HCEC 1CT (cell line): Measurements from ENCODE around the gene CACNA1I.

Experiments
- DNase-seq: peaks from one replicate; pipeline ENCODE4 v3.0.0-alpha.2; 2017

CACNA1I gene

DNA sequence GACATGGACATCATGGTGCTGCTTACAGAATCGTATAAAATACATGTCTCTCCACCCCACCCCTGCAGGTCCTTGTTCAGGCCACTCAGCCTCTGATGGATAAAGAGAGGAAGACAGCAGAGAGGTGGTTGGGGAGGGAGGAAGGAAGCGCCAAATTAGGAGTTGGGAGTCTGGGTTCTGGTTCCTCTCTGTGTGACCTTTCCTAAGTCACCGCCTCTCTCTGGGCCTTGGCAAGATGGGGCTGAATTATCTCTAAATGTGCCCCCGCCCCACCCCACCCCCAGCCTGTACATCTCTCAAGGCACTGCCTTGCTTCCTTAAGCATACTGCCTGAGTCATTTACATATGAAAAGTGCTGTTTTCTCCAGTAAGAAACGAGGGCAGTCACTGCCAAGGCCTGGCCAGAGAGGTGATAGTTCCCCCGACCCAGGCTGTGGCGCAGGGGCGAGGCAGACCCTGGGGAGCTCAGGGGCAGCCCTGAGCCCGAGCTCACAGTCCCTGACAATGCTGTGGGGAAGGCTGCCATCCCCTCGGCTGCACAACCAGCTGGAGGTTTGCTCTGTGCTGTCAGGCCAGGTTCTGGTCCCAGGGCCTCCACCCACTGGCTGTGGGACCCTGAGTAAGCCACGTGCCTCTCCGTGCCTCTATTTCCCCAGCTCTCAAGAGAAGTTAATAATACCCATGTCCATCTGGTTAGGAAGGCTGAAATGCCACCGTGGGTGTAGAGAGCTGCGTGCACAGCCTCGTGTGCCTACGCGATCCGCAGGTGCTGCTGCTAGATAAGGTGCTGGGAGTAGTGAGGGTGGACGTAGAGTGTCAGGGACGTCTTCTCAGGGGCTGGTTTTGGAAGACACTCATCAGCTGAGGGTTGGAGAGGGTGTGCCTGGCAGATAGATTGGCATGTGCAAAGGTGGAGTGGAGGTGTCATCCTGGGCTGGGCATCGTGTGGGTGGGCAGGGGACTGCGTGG, 55.3 kb downstream of the CACNA1I start:
- no peak for DNase-seq

DNA sequence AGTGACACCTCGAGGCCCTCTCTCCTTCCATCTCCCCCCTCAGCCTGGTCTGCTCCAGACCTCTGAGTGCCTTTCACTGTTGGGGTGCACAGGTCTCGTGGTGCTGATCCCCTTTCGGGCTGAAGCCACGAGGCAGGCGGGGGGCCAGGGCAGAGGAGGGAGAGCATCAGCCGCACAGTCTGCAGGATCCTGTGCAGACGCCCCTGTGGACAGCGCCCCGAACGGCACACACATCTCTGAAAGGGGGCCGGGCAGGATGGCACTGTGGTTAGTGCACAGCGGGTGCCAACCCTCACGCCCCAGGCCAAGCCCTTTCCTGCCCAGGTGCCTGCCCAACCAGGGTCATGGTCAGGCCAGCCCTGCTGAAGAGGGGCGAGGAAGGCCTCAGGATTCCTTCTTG, 56.7 kb downstream of the CACNA1I start:
- DNase-seq, result no peak

DNA sequence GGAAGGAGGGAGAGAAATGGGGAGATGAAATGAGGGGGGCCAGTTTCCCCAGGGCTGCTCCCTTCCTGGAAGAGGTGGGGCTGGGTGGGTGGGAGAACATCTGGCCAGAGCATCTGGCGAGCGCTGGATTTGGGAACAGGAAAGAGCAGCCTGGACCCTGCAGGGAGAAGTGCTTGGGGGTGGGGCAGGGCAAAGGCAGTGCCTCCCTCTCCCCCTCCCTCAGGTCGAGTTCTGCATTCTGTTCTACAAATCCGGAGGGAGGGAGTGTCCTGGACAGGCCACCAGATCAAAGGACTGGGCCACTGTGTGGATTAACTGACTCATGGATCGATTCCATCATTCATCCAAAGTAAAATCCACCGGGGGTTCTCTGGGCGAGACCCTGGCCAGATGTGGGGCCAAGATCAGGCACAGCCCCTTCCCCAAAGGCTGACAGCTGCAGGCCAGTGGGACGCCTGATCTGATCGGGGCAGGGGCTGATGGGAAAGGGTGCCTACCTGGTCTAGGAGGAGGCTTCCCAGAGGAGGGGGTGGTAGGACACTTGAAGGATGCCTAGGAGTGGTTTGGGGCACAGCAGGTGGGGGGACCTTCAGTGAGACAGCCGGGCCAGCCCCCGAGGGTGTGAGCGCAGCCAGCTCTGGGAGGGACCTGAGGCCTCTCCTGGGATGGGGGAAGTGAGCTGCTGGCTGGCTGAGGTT, 57.5 kb downstream of the CACNA1I start:
- DNase-seq, result no peak

DNA sequence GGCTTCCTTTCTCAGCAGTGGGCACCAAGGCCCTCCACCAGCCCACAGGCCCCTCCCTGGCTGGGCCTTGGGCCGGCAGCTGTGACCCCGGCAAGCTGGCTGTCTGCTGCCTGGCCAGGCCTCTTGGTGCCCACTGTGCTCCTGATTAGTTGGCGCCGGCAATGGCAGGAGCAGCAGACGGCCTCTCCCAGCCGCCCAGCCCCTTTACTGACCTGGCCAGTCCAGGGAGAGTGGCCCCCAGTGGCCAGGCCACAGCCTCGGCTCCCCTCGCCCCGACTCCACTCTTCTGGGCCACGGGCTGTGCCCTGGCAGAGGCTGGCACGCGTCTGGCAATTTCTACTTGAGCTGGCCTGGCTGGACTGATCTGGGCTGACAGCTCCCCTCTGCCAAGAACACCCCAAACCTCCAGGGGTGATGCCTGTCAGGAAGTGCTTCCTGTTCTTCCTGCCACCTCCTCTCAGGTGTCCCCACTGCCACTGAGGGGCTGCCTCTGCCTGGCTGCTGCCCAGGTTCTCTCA, 58.1 kb downstream of the CACNA1I start:
- no peak for DNase-seq

DNA sequence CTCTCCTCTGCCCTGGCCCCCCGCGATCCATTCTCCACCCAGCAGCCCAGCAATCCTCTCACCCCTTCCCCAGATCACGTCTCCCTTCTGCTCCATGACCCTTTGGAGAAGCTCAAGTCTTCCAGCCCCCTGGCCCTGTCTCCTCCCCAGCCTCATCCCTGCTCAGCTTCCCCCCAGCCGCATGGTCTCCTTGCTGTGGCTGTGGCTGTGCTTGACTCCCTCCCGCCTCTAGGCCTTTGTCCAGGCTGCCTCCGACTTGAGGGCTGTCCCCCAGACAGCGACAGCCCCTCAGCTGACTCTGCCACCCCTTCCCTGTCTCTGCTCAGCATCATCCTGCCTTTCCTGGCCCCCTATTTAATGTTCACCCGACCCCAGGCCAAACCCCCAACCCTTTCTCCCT, 59.3 kb downstream of the CACNA1I start:
- no peak for DNase-seq

DNA sequence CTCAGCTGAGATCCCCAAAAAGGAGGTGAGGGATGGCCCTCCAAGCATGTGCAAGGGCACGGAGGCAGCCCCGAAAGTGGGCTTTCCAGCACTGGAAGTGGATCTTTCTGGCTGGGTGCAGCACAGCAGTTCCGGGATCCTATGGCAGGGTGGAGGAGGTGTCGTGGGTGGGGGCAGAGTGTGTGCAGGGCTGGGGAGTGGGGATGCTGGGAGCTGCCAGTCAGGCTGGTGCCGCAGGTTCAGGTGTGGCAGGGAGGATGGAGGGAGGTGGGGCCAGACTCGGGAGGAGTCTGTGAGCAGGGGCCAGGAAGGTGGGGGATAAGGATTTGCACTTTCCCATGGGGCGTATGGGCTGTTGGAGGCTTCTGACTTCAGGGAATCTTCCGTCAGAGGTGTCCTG, 60.2 kb downstream of the CACNA1I start:
- DNase-seq, result no peak

DNA sequence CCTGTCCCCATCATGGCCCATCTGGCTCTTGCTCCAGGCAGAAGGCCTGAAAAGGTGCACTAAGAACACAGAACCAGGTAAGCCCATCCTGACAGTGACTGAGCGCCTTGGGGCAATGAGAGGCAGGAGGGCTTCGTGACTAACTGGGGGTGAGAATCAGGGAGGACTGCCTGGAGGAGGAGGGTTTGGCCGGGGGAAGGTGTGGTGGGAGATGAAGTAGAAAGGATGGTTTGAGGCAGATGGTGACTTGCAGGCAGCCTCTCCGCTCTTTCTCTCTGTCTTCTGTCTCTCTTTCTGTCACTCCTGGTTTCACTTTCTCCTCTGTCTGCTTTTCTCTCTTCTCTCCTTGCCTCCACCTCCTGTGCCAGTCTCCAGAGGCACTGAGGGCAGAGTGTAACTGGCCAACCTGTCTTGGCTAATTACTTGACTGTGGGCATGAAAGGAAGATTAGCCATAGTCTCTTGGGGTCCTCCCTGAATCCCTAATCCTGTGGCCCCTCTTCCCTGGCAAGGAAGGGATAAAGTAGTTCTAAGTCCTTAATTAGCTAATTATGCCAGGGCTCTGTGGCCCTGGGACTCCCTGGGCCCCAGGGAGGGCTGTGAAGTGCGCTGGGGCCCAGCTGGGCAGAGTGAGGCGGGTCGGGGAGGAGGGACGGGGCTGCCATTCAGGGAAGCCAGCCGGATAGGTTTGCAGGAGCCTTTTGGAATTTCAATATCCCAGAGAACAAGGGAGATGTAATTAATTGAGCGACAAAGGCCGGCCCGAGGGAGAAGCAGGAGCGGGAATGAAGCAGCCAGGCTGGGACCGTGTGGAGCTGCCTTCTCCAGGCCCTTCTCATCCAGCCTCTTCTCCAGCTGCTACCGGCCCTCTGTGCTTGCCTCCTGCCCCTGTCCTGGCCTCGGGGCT, 61.1 kb downstream of the CACNA1I start:
- no peak for DNase-seq

DNA sequence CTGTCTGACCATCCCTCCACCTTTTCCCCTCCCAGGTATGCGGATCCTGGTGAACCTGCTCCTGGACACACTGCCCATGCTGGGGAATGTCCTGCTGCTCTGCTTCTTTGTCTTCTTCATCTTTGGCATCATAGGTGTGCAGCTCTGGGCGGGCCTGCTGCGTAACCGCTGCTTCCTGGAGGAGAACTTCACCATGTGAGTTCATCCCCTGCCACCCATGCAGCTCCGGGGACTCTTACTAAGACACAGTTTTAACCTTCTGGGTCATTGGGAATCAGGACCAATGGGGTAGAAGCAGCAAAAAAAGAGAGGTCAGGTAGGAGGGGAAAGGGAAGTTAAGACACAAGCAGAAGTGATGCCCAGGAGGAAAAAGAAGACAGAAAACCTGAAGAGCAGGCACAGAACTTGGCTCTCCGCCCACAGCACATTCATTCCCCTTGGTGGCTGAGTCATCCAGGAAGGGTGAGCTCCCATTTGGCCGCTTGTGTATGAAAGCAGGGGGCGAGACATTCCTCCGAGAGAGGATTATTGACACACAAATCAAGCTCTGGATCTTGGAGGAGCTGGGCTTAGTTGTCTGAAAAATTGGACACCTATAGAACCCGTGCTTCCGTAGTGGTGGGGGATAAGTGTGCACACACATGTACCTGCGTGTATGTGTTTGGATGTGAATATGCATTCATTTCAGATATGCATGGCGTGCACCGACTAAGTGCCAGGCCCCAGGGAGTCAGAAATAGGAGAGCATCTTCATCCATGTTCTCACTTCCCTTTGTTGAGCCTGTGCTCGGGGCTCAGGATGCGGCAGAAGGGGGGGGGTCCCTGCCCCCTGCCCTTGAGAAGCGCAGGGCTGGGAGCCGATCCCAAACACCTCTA, 64.2 kb downstream of the CACNA1I start:
- DNase-seq, result peak; percentile 88

DNA sequence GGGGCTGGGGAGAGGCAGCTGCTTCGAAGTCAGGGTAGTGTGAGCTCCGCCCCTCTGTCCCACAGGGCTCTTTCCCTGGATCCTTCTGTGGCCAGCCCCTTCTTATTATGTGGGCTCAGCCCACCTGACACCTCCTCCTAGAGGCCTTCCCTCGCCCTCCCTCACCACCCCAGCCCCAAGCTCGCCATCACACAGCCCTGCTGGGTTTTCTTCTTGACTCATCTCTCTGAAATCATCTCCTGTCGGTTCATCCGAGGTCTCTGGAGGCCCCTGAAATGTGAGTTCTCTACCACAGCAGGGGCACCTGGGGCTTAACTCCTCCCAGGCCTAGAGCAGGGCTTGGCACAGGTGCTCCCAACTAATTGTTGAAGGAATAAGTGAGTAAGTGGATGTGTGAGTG, 65.2 kb downstream of the CACNA1I start:
- DNase-seq, result no peak

DNA sequence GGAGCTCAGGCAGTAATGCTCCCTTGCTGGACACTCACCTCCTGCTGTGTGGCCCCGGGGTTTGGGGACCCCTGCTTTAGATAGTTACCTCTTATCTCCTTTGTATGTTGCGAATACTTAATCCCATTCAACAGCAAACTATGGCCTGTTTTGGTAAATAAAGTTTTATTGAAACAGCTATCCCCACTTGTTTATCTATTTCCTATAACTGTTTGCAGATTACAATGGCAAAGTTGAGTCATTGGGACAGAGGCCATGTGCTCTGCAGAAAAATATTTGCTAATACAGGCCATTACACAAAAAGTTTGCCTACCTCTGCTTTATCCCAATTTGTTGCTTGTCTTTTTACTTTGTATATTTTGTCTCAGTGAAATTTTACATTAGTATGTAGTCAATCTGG, 68.4 kb downstream of the CACNA1I start:
- no peak for DNase-seq

DNA sequence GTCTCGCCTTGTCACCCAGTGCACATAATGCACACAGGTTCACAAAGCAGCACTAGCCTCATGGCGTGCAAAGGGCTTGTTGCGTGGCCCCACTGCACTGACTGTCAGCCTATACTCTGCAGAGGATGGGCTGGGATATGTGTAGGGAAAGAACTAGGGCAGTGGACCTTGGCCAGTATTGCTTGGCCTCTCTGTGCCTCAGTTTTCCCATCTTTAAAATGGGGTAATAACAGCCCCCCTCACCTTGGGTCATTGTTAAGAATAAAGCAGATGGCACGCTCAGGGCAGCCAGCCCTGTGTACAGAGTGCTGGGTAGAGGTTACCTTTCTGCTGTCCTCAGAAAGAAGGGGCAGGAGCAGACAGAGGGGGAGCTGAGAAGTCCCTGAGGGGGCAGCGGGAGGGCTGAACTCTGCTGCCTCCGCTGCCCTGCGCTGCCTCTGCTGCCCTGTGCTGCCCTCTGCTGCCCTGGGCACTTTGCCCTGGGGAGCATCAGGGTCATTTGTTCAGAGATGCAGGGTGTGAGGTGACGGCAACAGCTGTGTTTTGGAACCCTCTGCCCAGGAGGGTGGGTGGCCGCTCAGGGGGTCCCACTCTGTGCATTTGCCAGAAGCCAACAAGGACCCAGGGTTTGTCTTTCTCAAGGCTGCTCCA, 71.2 kb downstream of the CACNA1I start:
- no peak for DNase-seq

DNA sequence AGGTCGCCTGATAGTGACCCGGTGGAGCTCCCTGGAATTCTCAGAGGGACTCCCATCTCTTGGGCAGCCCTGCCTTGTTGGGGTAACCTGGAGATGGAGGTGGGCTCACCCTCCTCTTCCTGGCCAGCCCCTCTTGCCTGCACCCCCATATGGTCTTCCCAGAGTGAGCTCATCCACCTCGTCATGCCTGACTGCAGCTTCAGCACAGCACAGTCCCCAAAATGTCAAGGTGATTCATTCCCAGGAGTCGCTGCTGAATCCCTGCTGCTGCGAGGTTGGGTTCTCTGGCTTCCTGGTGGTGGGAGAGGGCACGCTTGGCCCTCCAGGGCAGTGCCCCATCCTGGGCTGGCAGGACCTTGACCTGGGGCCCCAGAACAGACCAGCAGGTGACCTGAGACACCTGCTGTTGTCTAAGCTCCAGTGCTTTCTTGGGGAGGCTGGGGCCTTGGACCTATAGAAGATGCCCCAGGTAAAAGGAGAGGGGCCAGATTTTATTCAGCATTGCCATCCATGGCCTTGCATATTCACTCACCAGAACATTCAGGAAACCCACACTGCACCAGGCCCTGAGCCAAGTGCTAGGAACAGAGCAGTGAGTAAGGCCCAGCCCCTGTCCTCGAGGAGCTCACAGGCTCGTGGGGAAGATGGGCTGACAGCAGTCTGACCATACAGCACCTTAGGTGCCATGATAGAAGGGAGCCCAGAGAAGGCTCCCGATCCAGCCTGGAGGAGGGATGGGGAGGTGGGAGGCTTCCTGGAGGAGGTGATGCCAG, 72.9 kb downstream of the CACNA1I start:
- no peak for DNase-seq

DNA sequence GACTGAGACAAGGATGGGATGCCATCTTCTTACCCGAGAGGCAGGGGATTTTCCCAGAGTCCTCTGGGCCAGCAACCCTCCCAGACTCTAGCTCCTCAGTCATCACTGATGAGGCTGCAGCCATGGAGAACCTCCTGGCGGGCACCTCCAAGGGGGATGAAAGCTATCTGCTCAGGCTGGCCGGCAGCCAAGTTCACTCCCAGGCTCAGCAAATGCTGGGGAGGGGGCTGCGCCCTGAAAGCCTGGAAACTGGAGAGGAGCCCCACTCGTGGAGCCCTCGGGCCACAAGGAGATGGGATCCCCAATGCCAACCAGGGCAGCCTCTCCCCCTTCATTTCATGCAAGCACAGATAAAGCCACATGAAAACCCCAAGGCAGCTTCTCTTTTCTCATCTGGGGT, 75.0 kb downstream of the CACNA1I start:
- DNase-seq, result no peak

DNA sequence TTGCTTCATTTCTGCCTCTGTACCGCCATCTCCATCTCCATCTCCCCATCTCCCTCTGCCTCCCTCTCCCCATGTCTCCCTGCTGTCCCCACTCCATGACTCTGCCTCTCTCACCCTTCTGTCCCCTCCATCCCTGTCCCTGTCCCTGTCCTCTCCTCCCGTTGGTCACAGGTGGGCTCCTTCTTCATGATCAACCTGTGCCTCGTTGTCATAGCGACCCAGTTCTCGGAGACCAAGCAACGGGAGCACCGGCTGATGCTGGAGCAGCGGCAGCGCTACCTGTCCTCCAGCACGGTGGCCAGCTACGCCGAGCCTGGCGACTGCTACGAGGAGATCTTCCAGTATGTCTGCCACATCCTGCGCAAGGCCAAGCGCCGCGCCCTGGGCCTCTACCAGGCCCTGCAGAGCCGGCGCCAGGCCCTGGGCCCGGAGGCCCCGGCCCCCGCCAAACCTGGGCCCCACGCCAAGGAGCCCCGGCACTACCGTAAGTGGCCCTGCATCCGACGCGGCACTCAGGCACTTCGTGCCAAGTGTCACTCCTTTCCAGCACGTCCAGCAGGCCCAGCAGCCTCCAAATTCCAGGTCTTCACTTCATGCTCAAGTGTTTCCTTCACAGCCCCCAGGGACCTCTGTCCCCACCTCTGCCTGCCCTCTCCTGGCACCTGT, 76.0 kb downstream of the CACNA1I start:
- no peak for DNase-seq

DNA sequence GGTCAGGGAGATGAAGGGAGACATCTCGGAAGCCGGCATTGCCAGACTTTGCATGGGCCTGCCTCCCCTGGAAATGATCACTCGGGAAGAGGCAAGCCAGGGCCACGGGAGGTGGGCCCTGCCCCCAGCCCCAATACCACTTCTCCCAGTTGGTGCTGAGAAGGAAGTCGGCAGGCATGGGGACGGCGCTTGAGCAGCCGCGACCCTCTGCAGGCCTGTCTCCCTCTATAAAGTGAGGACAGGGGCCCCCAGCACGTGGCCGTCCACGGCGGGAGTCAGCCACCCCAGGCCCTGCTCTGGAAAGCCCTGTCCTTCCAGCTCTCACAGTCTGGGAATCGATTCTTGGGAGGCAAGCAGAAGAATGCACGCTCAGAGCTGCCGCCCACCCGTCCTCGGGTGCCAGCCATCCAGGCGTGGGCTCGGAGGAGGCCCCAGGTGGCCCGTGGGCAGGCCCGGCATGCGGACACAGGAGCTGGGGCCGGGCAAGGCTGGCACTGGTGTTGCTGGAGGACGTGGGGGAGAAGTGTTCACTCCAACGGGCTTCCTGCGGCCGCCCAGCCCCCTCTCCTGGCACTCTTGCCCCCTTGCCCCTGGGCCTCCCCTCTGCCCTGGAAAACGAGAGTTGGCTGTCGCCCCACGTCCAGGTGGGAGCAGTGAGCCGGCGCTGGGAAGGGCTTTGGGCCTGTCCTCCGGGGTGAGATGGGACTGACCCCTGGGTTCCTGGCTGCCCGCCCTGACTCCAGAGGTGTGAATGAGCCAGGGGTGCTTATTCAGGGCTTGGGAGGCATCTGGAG, 77.5 kb downstream of the CACNA1I start:
- DNase-seq, result no peak

DNA sequence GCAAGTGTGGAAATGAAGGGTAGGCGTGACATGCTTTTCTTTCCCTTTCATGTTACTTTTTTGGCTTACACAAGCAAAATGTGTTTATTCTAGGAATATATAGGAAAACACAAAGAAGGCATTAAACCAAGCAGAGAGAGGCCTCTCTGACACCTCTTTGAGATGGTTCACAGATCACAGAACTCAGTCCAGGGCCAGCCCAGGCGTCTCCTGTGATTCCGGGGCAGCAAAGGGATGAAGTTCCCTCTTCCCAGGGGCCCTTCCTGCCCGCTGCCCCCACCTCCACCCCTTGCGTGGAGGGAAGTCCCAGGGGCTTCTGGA, 78.0 kb downstream of the CACNA1I start:
- DNase-seq, result no peak

DNA sequence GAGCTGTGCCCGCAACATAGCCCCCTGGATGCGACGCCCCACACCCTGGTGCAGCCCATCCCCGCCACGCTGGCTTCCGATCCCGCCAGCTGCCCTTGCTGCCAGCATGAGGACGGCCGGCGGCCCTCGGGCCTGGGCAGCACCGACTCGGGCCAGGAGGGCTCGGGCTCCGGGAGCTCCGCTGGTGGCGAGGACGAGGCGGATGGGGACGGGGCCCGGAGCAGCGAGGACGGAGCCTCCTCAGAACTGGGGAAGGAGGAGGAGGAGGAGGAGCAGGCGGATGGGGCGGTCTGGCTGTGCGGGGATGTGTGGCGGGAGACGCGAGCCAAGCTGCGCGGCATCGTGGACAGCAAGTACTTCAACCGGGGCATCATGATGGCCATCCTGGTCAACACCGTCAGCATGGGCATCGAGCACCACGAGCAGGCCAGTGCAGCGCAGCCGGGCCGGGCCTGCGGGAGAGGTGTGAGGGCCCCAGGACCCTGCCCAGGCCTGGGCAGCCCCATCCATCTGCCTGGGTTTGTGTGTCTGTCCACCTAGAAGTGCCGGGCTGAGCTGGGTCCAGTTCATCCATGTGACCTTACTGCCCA, 79.0 kb downstream of the CACNA1I start:
- no peak for DNase-seq

DNA sequence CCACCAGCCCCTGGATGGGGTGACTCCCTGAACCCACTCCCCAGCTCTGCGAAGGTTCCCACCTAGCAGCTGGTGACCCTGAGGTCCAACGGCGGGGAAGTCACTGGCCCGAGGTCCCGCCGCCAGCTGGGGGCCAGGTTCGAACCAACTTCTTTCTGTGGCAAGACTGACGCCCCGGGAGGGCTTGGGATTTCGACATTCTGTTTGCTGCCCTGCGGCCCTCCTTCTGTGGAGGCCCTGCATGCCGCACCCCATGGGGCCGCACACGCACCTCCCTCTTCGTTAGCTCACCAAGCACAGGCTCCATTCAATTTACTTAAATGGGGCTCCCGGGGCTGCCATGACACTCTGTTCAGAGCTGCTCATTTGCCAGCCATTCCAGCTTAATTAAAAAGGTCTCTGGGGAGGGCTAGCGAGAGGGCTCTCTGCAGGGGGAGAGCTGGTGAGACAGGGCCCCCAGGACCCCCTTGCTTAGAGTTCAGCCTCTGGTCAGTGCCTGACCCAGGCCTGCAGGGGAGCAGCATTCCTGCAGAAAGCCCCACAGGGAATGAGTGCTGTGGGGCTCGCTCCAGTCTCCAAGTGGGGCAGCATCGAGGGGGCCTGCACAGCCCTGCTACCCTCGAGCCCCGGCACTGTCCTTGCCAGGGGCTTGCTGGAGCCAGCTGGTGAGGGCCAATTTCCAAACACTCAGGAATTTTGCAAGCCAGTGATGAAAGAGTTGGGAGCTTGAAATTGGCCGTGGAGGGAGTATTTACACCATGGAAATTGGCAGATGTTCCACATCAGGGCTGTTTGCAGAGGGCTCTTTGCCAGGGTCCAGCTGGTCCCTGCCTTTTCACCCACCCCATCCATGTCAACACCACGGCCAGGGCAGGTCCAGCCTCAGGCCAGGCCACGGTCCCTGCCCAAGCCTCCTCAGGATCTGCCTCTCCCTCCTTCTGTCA, 80.8 kb downstream of the CACNA1I start:
- no peak for DNase-seq
